CD14-positive monocyte (primary cell): ENCODE results near the gene ATG101. TPM values are rescaled to one million over a fixed set of nuclear protein-coding genes. Genes with fewer than 3 reads are reported as not detected.

ENCODE experiments used
- DNase-seq, 3 donors: peaks; one replicate each; pipeline ENCODE4 v3.0.0-alpha.2; 2011 to 2022
- H2AFZ ChIP-seq: 2 replicates; pipeline ENCODE4 v1.6.0; 2012; ENCODE audit warnings: mild to moderate bottlenecking, low read depth, low read length, inconsistent platforms; ENCODE audit not compliant: insufficient read depth, poor library complexity, severe bottlenecking
- H3K27ac ChIP-seq, 2 donors: 1 replicate in 1 of 2; 2 replicates in 1 of 2; pipeline ENCODE4 v1.5.1; 2012 to 2013; ENCODE audit warnings: low read length in 2 of 2, control low read depth in 1 of 2, inconsistent platforms in 1 of 2, low read depth in 1 of 2, mild to moderate bottlenecking in 1 of 2
- H3K27me3 ChIP-seq, 2 donors: one replicate each; pipeline versions ENCODE4 v1.6.0 to v1.6.1; 2011 to 2013; ENCODE audit warnings: low read length in 2 of 2; ENCODE audit not compliant: control insufficient read depth in 2 of 2, insufficient read depth in 2 of 2
- H3K36me3 ChIP-seq, 2 donors: replicated peaks in 1 of 2; 1 replicate in 1 of 2; 2 replicates in 1 of 2; pipeline versions ENCODE4 v1.5.1 to v1.6.1; 2012 to 2013; ENCODE audit warnings: low read length in 2 of 2, control low read depth in 1 of 2, inconsistent platforms in 1 of 2, mild to moderate bottlenecking in 1 of 2; ENCODE audit not compliant: insufficient read depth in 2 of 2, control insufficient read depth in 1 of 2
- H3K4me1 ChIP-seq, 2 donors: 1 replicate in 1 of 2; 2 replicates in 1 of 2; pipeline versions ENCODE4 v1.5.1 to v1.6.1; 2012 to 2013; ENCODE audit warnings: low read length in 2 of 2, control low read depth in 1 of 2, inconsistent platforms in 1 of 2, mild to moderate bottlenecking in 1 of 2, moderate library complexity in 1 of 2; ENCODE audit not compliant: insufficient read depth in 2 of 2, control insufficient read depth in 1 of 2
- H3K4me2 ChIP-seq: replicated peaks from 2 replicates; pipeline ENCODE3; 2012; ENCODE audit warnings: low read length, moderate library complexity, mild to moderate bottlenecking; ENCODE audit not compliant: poor library complexity, severe bottlenecking; ENCODE audit errors: extremely low read depth
- H3K4me3 ChIP-seq, 3 experiments: fragments of 200-600 bp in 1 of 3; sonication (generic) in 1 of 3; replicated peaks in 1 of 3; 1 replicate in 2 of 3; 2 replicates in 1 of 3; pipeline ENCODE4 v1.5.1; 2011 to 2013; ENCODE audit warnings: low read length in 3 of 3, mild to moderate bottlenecking in 3 of 3, control low read depth in 2 of 3, low read depth in 2 of 3, inconsistent platforms in 1 of 3, moderate library complexity in 1 of 3
- H3K79me2 ChIP-seq: 2 replicates; pipeline ENCODE4 v1.6.0; 2012; ENCODE audit warnings: mild to moderate bottlenecking, control low read depth, inconsistent platforms, low read length, moderate library complexity; ENCODE audit not compliant: insufficient read depth
- H3K9ac ChIP-seq: 2 replicates; pipeline ENCODE4 v1.6.0; 2017; ENCODE audit warnings: low read length, mild to moderate bottlenecking; ENCODE audit not compliant: insufficient read depth, poor library complexity, severe bottlenecking
- H3K9me3 ChIP-seq, 2 donors: replicated peaks in 1 of 2; 1 replicate in 1 of 2; 2 replicates in 1 of 2; pipeline versions ENCODE4 v1.5.1 to v1.6.1; 2012 to 2013; ENCODE audit warnings: low read length in 2 of 2, control low read depth in 1 of 2; ENCODE audit not compliant: control insufficient read depth in 1 of 2, insufficient read depth in 1 of 2
- H4K20me1 ChIP-seq: 2 replicates; pipeline ENCODE4 v1.6.0; 2012; ENCODE audit warnings: mild to moderate bottlenecking, low read length, control low read depth, moderate library complexity; ENCODE audit not compliant: insufficient read depth
- H3K27ac Mint-ChIP-seq, 7 donors: one replicate each; pipeline ENCODE4 v1.8.0; 2020; ENCODE audit warnings: mild to moderate bottlenecking in 7 of 7, mixed read lengths in 7 of 7, moderate library complexity in 6 of 7, inconsistent platforms in 2 of 7
- H3K27me3 Mint-ChIP-seq, 3 donors: one replicate each; pipeline ENCODE4 v1.8.0; 2021 to 2022; ENCODE audit warnings: low read depth in 3 of 3, mild to moderate bottlenecking in 3 of 3, mixed read lengths in 3 of 3, moderate library complexity in 3 of 3, inconsistent platforms in 1 of 3
- H3K36me3 Mint-ChIP-seq, 2 donors: one replicate each; pipeline ENCODE4 v1.8.0; 2020; ENCODE audit warnings: mixed read lengths in 2 of 2, inconsistent platforms in 1 of 2, mild to moderate bottlenecking in 1 of 2
- H3K4me1 Mint-ChIP-seq: one replicate; pipeline ENCODE4 v1.8.0; 2020; ENCODE audit warnings: mild to moderate bottlenecking, mixed read lengths
- H3K4me3 Mint-ChIP-seq, 2 donors: one replicate each; pipeline ENCODE4 v1.8.0; 2020; ENCODE audit warnings: mild to moderate bottlenecking in 2 of 2, mixed read lengths in 2 of 2, moderate library complexity in 1 of 2
- H3K9me3 Mint-ChIP-seq, 7 donors: one replicate each; pipeline ENCODE4 v1.8.0; 2020 to 2022; ENCODE audit warnings: mixed read lengths in 7 of 7, mild to moderate bottlenecking in 6 of 7, moderate library complexity in 6 of 7, inconsistent platforms in 2 of 7
- WGBS: methylation state at CpG from one replicate; pipeline ENCODE4 v1.1.5; 2013; ENCODE audit warnings: missing lambda C conversion rate; ENCODE audit not compliant: insufficient coverage; 5-methylcytosine and 5-hydroxymethylcytosine counted together
- intact Hi-C, 2 donors: fragments of 100-400 bp; cut with micrococcal nuclease; formaldehyde crosslinking; loops; one replicate each; pipeline versions ENCODE4 v1.15.0 to v1.15.1; 2023
- polyA plus RNA-seq, 3 donors: library from polyadenylated mRNA; depleted of rRNA in 1 of 3; unstranded in 2 of 3; stranded (reverse) in 1 of 3; fragments of 300-500 nt in 2 of 3; fragments of >200 nt in 1 of 3; fragmentation: Illumina TruSeq in 2 of 3; gene quantifications; 1 replicate in 2 of 3; 2 replicates in 1 of 3; pipeline ENCODE4 v1.2.3, GENCODE V29; 2012 to 2021
- TF ChIP-seq, protein P1 (sequence below): fragments of 200-600 bp; IDR thresholded peaks from one replicate; pipeline ENCODE4 v1.8.0; 2022; ENCODE audit warnings: antibody characterized with exemption, mild to moderate bottlenecking

Gene ATG101
- polyA plus RNA-seq, 3 donors, result 20.5 to 120 (median 26.4) TPM

DNA sequence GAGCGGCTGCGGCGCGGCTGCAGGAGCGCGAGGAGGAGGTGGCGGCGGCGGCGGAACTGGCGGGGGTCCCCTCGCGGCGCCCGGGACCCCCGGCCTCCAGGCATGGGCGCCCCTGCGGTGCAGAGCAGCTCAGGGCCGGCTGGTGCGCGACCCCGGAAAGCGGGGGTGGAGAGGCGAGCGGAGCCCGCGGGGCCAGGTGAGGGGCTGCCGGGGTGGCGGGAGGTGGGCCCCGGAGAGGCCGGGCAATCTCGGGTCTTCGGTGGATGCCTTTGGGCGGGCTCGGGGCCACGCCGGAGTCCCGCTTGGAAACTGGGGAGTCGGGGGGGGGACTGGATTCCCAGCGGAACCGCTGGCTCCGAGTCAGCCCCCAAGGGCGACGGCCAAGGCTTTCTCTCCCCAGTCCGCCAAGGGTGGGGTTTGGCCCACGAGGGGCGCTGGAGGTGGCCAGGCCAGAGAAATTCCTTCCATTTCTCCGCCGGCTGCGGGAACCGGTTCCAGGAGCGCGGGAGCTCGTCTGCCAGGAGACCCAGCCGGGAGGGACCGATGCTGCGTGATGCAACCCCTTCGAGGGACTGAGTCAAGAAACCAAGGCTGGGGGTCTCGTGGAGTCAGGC is 32.4 kb upstream of the ATG101 start:
- Histone ChIP-seq H3K4me2 (peak overlapping the region; percentile 81), H3K4me1 (peaks cover 39 to 58% of the 10 kb centered on the region in 2 donors), H2AFZ (peak overlapping the region; percentile 40), H3K4me3 (peak overlapping the region; percentile 57 to 73 (median 60)), H3K79me2 (no peaks in the 10 kb centered on the region), H3K9me3 (no peaks in the 10 kb centered on the region), H3K27ac (peak overlapping the region in 1 of 2 donors; percentile 38), H3K36me3 (no peaks in the 10 kb centered on the region), H3K27me3 (peaks cover 8 to 28% of the 10 kb centered on the region in 2 donors), H4K20me1 (no peaks in the 10 kb centered on the region), H3K9ac (peak overlapping the region; percentile 67)
- peak in 2 of 3 donors; percentile 19 to 54 for DNase-seq
- under 1% methylated on average over 57 of the region's 59 CpGs for WGBS
- TF ChIP-seq, protein P1, sequence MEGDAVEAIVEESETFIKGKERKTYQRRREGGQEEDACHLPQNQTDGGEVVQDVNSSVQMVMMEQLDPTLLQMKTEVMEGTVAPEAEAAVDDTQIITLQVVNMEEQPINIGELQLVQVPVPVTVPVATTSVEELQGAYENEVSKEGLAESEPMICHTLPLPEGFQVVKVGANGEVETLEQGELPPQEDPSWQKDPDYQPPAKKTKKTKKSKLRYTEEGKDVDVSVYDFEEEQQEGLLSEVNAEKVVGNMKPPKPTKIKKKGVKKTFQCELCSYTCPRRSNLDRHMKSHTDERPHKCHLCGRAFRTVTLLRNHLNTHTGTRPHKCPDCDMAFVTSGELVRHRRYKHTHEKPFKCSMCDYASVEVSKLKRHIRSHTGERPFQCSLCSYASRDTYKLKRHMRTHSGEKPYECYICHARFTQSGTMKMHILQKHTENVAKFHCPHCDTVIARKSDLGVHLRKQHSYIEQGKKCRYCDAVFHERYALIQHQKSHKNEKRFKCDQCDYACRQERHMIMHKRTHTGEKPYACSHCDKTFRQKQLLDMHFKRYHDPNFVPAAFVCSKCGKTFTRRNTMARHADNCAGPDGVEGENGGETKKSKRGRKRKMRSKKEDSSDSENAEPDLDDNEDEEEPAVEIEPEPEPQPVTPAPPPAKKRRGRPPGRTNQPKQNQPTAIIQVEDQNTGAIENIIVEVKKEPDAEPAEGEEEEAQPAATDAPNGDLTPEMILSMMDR, result no peak
- Mint-ChIP-seq H3K4me3 (peak overlapping the region; percentile 91), H3K27ac (peak overlapping the region in 6 of 7 donors; percentile 85 to 94 (median 88)), H3K9me3 (peaks cover 0 to 3% (median 0%) of the 10 kb centered on the region in 7 donors), H3K27me3 (peaks cover 39 to 43% (median 40%) of the 10 kb centered on the region in 3 donors), H3K36me3 (peaks cover 10 to 13% of the 10 kb centered on the region in 2 donors), H3K4me1 (peaks cover 59% of the 10 kb centered on the region)
- intact Hi-C loops, result loop anchor here in 1 of 2 donors (2.0 kb wide), 1 partner anchor 13 kb away; the partner anchor contains the start of gene NR4A1

DNA sequence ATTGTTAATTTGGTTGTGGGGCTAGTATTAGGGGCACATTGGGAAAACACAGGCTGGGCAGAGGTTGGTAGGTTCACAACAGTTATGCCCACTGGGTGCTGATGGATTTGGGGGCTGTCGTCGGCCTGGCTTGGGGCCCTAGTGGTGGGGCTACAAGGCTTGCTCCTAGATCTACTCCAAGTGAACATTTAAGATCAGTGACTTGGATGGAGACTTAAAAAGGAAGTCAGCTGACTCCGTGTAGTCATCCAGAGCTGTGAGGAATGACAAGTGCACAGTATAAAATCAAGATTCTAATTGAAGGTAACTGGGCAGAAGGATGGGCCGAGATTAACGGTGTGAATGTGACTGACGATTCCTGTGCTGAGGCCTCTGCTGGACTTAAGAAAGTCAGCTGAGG is 31.3 kb upstream of the ATG101 start:
- Mint-ChIP-seq H3K27ac (peak overlapping the region; percentile 76 to 94 (median 86)), H3K4me3 (peak overlapping the region; percentile 91), H3K4me1 (peaks cover 54% of the 10 kb centered on the region), H3K36me3 (peaks cover 10 to 13% of the 10 kb centered on the region in 2 donors), H3K9me3 (peaks cover 0 to 3% (median 0%) of the 10 kb centered on the region in 7 donors), H3K27me3 (peaks cover 39 to 47% (median 43%) of the 10 kb centered on the region in 3 donors)
- WGBS, result 73% methylated on average over 4 of the region's 6 CpGs
- Histone ChIP-seq H3K27me3 (peaks cover 8 to 28% of the 10 kb centered on the region in 2 donors), H3K4me3 (peak overlapping the region in 1 of 3 experiments; percentile 73), H3K79me2 (no peaks in the 10 kb centered on the region), H3K36me3 (no peaks in the 10 kb centered on the region), H3K27ac (no peak overlapping the region), H4K20me1 (no peaks in the 10 kb centered on the region), H3K4me1 (peaks cover 31 to 50% of the 10 kb centered on the region in 2 donors), H2AFZ (no peak overlapping the region), H3K4me2 (peak overlapping the region; percentile 8), H3K9me3 (no peaks in the 10 kb centered on the region), H3K9ac (no peak overlapping the region)
- intact Hi-C loops, result no loop called here
- TF ChIP-seq, protein P1, result no peak
- DNase-seq, result peak in 2 of 3 donors; percentile 33 to 56
